ENCODE data around the gene ASB2. TPM values are rescaled to one million over a fixed set of nuclear protein-coding genes. Genes with fewer than 3 reads are reported as not detected.

The ASB2 gene
- total RNA-seq (2022; extraction: Qiagen RNA extraction; ENCODE audit: low read depth) = 1.4 to 4.1 TPM (median 1.9 TPM) in 5 replicates

GRCh38 chr14:93976477-93977057, at the start of gene ASB2:
Gene ASB2, minus strand, starts transcription at chr14:93976570. Its CDS starts 12,031 bp downstream, at chr14:93964539.

GRCh38 chr14:93997082-93997481, 20.7 kb upstream of the ASB2 start, which contains the start of gene CCDC197:
Gene CCDC197, plus strand, starts transcription at chr14:93997301. Its CDS starts 831 bp downstream, at chr14:93998132.

GRCh38 chr14:93926873-93927799, 49.2 kb downstream of the ASB2 start, which contains the start of gene FAM181A:
Gene FAM181A, plus strand, starts transcription at chr14:93927344. Its CDS starts 942 bp downstream, at chr14:93928286.

Other genes with a start within 250 kb of the ASB2 start
- gene PRIMA1, start 188.1 kb downstream of the ASB2 start, total RNA-seq (2022; extraction: Qiagen RNA extraction; ENCODE audit: low read depth) = 0.26 to 0.40 TPM (median 0.38 TPM) in 5 replicates
- not detected in 5 replicates for gene FAM181A, start 49.2 kb downstream of the ASB2 start, total RNA-seq (2022; extraction: Qiagen RNA extraction; ENCODE audit: low read depth)
- gene CCDC197, start 20.7 kb upstream of the ASB2 start, total RNA-seq (2022; extraction: Qiagen RNA extraction; ENCODE audit: low read depth) = not detected in 5 replicates
- 4.2 to 6.7 TPM (median 5.0 TPM) in 5 replicates for gene OTUB2, start 49.8 kb upstream of the ASB2 start, total RNA-seq (2022; extraction: Qiagen RNA extraction; ENCODE audit: low read depth)
- gene DDX24, start 104.6 kb upstream of the ASB2 start, total RNA-seq (2022; extraction: Qiagen RNA extraction; ENCODE audit: low read depth) = 177 to 195 TPM (median 194 TPM) in 5 replicates
- 18.5 to 21.8 TPM (median 19.0 TPM) in 5 replicates for gene IFI27L1, start 104.7 kb upstream of the ASB2 start, total RNA-seq (2022; extraction: Qiagen RNA extraction; ENCODE audit: low read depth)
- gene IFI27, start 134.2 kb upstream of the ASB2 start, total RNA-seq (2022; extraction: Qiagen RNA extraction; ENCODE audit: low read depth) = 1.2 to 1.9 TPM (median 1.4 TPM) in 5 replicates
- gene IFI27L2, start 153.0 kb upstream of the ASB2 start, total RNA-seq (2022; extraction: Qiagen RNA extraction; ENCODE audit: low read depth) = 47.7 to 59.3 TPM (median 48.4 TPM) in 5 replicates
- gene PPP4R4, start 197.8 kb upstream of the ASB2 start, total RNA-seq (2022; extraction: Qiagen RNA extraction; ENCODE audit: low read depth) = 0.22 to 0.99 TPM (median 0.38 TPM) in 5 replicates

All from A549 treated with DMSO at 1 μM for 4 hours (cell line).